Hepatocyte (in vitro differentiated cells): ENCODE data around the gene TRIP10. TPM values are rescaled to one million over a fixed set of nuclear protein-coding genes. Genes with fewer than 3 reads are reported as not detected.

Experiments used
- DNase-seq: peaks from one replicate; pipeline ENCODE4 v3.0.0-alpha.2; 2016; ENCODE audit warnings: low spot score
- H2AFZ ChIP-seq: fragments of 200-600 bp; sonication (generic); 2 replicates; pipeline ENCODE4 v1.6.0; 2016; ENCODE audit warnings: antibody characterized with exemption, mild to moderate bottlenecking
- H3K27ac ChIP-seq: fragments of 200-600 bp; sonication (generic); 2 replicates; pipeline ENCODE4 v1.5.1; 2016; ENCODE audit warnings: mild to moderate bottlenecking
- H3K27me3 ChIP-seq: fragments of 200-600 bp; sonication (generic); 2 replicates; pipeline ENCODE4 v1.6.1; 2016
- H3K36me3 ChIP-seq: fragments of 200-600 bp; sonication (generic); replicated peaks from 2 replicates; pipeline ENCODE4 v1.5.1; 2016; ENCODE audit warnings: low read depth; ENCODE audit not compliant: insufficient read depth
- H3K4me1 ChIP-seq: fragments of 200-600 bp; sonication (generic); 2 replicates; pipeline ENCODE4 v1.5.1; 2016; ENCODE audit warnings: mild to moderate bottlenecking, moderate library complexity; ENCODE audit not compliant: insufficient read depth
- H3K4me2 ChIP-seq: fragments of 200-600 bp; sonication (generic); 2 replicates; pipeline ENCODE4 v1.6.0; 2016
- H3K4me3 ChIP-seq: fragments of 200-600 bp; sonication (generic); 2 replicates; pipeline ENCODE4 v1.5.1; 2016; ENCODE audit warnings: mild to moderate bottlenecking
- H3K79me2 ChIP-seq: fragments of 200-600 bp; sonication (generic); 2 replicates; pipeline ENCODE4 v1.6.0; 2017; ENCODE audit warnings: mild to moderate bottlenecking
- H3K9me2 ChIP-seq: fragments of 200-600 bp; sonication (generic); replicated peaks from 2 replicates; pipeline ENCODE4 v1.6.0; 2017; ENCODE audit warnings: mild to moderate bottlenecking; ENCODE audit not compliant: insufficient read depth
- H3K9me3 ChIP-seq: fragments of 200-600 bp; sonication (generic); 2 replicates; pipeline ENCODE4 v1.5.1; 2016; ENCODE audit warnings: low read depth, mild to moderate bottlenecking
- H4K20me1 ChIP-seq: fragments of 200-600 bp; sonication (generic); 2 replicates; pipeline ENCODE4 v1.6.0; 2016; ENCODE audit warnings: mild to moderate bottlenecking; ENCODE audit not compliant: insufficient read depth, poor library complexity, severe bottlenecking
- CTCF ChIP-seq: fragments of 200-600 bp; sonication (generic); IDR thresholded peaks from 2 replicates; pipeline ENCODE4 v1.5.1; 2016; ENCODE audit warnings: antibody characterized with exemption, mild to moderate bottlenecking; ENCODE audit not compliant: poor library complexity
- EZH2 ChIP-seq: fragments of 200-600 bp; sonication (generic); IDR thresholded peaks from 2 replicates; pipeline ENCODE4 v1.6.1; 2016; ENCODE audit warnings: antibody characterized with exemption, mild to moderate bottlenecking, borderline replicate concordance
- EZH2phosphoT487 ChIP-seq: fragments of 200-600 bp; sonication (generic); IDR thresholded peaks from one replicate; pipeline ENCODE4 v1.6.1; 2018; ENCODE audit warnings: antibody characterized with exemption, mild to moderate bottlenecking, low read depth, moderate library complexity; ENCODE audit not compliant: unreplicated experiment, severe bottlenecking
- WGBS: methylation state at CpG from one replicate; pipeline ENCODE4 v1.1.6; 2016; ENCODE audit warnings: low lambda C conversion rate; ENCODE audit errors: missing lambda C conversion rate; 5-methylcytosine and 5-hydroxymethylcytosine counted together
- polyA plus RNA-seq: library from polyadenylated mRNA; unstranded; fragments of >200 nt; fragmentation: Nextera tagmentation; extraction: Ambion mirVana; gene quantifications from 2 replicates; pipeline ENCODE4 v1.2.1, GENCODE V29; 2016
- total RNA-seq: library from RNA; depleted of rRNA; stranded (reverse); fragments of >200 nt; gene quantifications from 2 replicates; pipeline ENCODE4 v1.2.3, GENCODE V29; 2014

TRIP10 gene
- total and polyA plus RNA-seq, 2 experiments from 2014 or later: 48.8 to 79.5 TPM

GRCh38 chr19:6772028-6772865, 32.8 kb downstream of the TRIP10 start, which contains the start of gene VAV1:
Gene VAV1 (plus strand): TSS chr19:6772708. CDS start chr19:6772808, 100 bp downstream.
- H3K27ac ChIP-seq: no peak within 1 kb of the TSS
- WGBS: 80% methylated on average over 24 of the region's 25 CpGs
- H2AFZ ChIP-seq: no peak within 1 kb of the TSS

GRCh38 chr19:6772866-6773322, 33.4 kb downstream of the TRIP10 start:
- TF ChIP-seq CTCF (no peak), EZH2phosphoT487 (no peak), EZH2 (no peak)
- Histone ChIP-seq H3K4me1 (no peaks in the 10 kb centered on the region), H3K9me3 (no peaks in the 10 kb centered on the region), H3K9me2 (no peaks in the 10 kb centered on the region), H3K27ac (no peak overlapping the region), H3K79me2 (no peaks in the 10 kb centered on the region), H3K4me3 (no peak overlapping the region), H3K4me2 (no peak overlapping the region), H4K20me1 (no peaks in the 10 kb centered on the region), H2AFZ (no peak overlapping the region), H3K27me3 (no peaks in the 10 kb centered on the region), H3K36me3 (no peaks in the 10 kb centered on the region)
- WGBS: 87% methylated on average over 14 of the region's 14 CpGs
- no peak for DNase-seq

More at GRCh38 chr19:6772028-6772865, 32.8 kb downstream of the TRIP10 start, which contains the start of gene VAV1:
- Histone ChIP-seq H3K4me2 (no peak within 1 kb of the TSS), H3K36me3 (no peaks in the 10 kb centered on the region), H3K27me3 (no peaks in the 10 kb centered on the region), H3K79me2 (no peaks in the 10 kb centered on the region), H3K9me2 (no peaks in the 10 kb centered on the region), H4K20me1 (no peaks in the 10 kb centered on the region), H3K4me3 (no peak within 1 kb of the TSS), H3K4me1 (no peaks in the 10 kb centered on the region), H3K9me3 (no peaks in the 10 kb centered on the region)
- no peak for TF ChIP-seq CTCF
- TF ChIP-seq EZH2phosphoT487: no peak
- TF ChIP-seq EZH2: no peak
- DNase-seq: no peak

GRCh38 chr19:6773323-6773931, 33.9 kb downstream of the TRIP10 start:
- Histone ChIP-seq H2AFZ (no peak overlapping the region), H3K4me3 (no peak overlapping the region), H3K36me3 (no peaks in the 10 kb centered on the region), H4K20me1 (no peaks in the 10 kb centered on the region), H3K9me2 (no peaks in the 10 kb centered on the region), H3K4me2 (no peak overlapping the region), H3K9me3 (no peaks in the 10 kb centered on the region), H3K4me1 (no peaks in the 10 kb centered on the region), H3K79me2 (no peaks in the 10 kb centered on the region), H3K27me3 (no peaks in the 10 kb centered on the region), H3K27ac (no peak overlapping the region)
- TF ChIP-seq EZH2 (no peak), CTCF (no peak), EZH2phosphoT487 (no peak)
- WGBS: 69% methylated on average over 8 of the region's 8 CpGs
- no peak for DNase-seq
